ENCODE results near the gene GPC5. TPM values are rescaled to one million over a fixed set of nuclear protein-coding genes. Genes with fewer than 3 reads are reported as not detected.

GPC5 gene
- total RNA-seq, 1 experiment from 2014 or later: not detected

GRCh38 chr13:92143766-92144165 lies 745.3 kb downstream of the GPC5 start:
- peaks cover 7% of the 10 kb centered on the region for H3K9me3 Mint-ChIP-seq (ENCODE audit: low read depth, unreplicated experiment)
- CTCF ChIA-PET: no interaction called here
- no TSS peak for BruUV-seq (replicated peaks)
- H3K27me3 Mint-ChIP-seq (ENCODE audit: unreplicated experiment): no peaks in the 10 kb centered on the region
- intact Hi-C loops (cut with micrococcal nuclease; ENCODE audit: unreplicated experiment): no loop called here
- no peaks in the 10 kb centered on the region for H3K36me3 Mint-ChIP-seq (ENCODE audit: insufficient read depth, unreplicated experiment)
- DNase-seq: no peak
- H3K4me3 Mint-ChIP-seq (ENCODE audit: low read depth, unreplicated experiment): no peak overlapping the region
- H3K4me1 Mint-ChIP-seq (ENCODE audit: low read depth, unreplicated experiment): no peaks in the 10 kb centered on the region
- TF ChIP-seq, protein P1, sequence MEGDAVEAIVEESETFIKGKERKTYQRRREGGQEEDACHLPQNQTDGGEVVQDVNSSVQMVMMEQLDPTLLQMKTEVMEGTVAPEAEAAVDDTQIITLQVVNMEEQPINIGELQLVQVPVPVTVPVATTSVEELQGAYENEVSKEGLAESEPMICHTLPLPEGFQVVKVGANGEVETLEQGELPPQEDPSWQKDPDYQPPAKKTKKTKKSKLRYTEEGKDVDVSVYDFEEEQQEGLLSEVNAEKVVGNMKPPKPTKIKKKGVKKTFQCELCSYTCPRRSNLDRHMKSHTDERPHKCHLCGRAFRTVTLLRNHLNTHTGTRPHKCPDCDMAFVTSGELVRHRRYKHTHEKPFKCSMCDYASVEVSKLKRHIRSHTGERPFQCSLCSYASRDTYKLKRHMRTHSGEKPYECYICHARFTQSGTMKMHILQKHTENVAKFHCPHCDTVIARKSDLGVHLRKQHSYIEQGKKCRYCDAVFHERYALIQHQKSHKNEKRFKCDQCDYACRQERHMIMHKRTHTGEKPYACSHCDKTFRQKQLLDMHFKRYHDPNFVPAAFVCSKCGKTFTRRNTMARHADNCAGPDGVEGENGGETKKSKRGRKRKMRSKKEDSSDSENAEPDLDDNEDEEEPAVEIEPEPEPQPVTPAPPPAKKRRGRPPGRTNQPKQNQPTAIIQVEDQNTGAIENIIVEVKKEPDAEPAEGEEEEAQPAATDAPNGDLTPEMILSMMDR (IDR thresholded peaks at IDR 0.05; ENCODE audit: unreplicated experiment): no peak
- H3K27ac Mint-ChIP-seq (ENCODE audit: unreplicated experiment): no peak overlapping the region

DNA sequence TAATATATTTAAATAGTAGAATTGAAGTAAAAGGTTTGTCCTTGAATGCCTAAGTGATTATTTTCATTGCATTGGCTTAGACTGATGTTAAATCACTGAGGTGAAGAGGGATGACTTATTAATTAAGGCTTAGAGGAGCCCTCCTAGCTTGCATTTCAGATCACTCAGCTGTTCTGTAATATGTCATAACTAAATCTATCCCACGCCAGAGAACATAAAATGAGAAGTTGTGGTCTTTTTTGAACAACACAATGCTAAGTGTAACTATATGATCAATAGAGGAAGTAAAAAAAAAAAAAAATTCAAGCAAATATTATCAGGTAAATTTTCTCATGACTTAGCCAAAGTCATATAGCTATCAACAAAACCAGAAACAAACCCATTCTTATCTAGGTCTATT lies 752.2 kb downstream of the GPC5 start:
- Mint-ChIP-seq H3K9me3 (ENCODE audit: low read depth, unreplicated experiment) (peaks cover 4% of the 10 kb centered on the region), H3K27ac (ENCODE audit: unreplicated experiment) (no peak overlapping the region), H3K36me3 (ENCODE audit: insufficient read depth, unreplicated experiment) (no peaks in the 10 kb centered on the region), H3K4me1 (ENCODE audit: low read depth, unreplicated experiment) (no peaks in the 10 kb centered on the region), H3K27me3 (ENCODE audit: unreplicated experiment) (no peaks in the 10 kb centered on the region), H3K4me3 (ENCODE audit: low read depth, unreplicated experiment) (no peak overlapping the region)
- BruUV-seq (replicated peaks): no TSS peak
- DNase-seq: no peak
- TF ChIP-seq, protein P1 (IDR thresholded peaks at IDR 0.05; ENCODE audit: unreplicated experiment): no peak
- CTCF ChIA-PET: no interaction called here
- intact Hi-C loops (cut with micrococcal nuclease; ENCODE audit: unreplicated experiment): no loop called here

DNA sequence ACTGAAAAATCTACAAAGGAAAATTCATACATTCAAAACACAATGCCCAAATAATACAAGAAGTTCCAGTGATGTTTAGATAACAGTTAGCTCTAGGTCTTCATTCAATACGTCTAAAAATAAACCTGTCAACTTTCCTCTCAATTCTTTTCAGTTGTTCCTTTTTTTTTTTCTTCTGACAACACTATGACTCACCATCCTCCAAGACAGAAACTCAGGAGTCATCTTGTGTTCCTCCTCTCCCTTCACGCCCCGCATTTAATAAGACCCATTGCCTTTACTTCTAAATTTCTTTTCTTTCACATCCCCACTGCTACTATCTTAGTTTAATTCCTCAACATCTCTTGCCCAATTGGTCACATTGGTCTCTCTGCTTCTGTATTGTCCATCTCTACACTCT lies 759.9 kb downstream of the GPC5 start:
- no peaks in the 10 kb centered on the region for H3K4me1 Mint-ChIP-seq (ENCODE audit: low read depth, unreplicated experiment)
- CTCF ChIA-PET: no interaction called here
- peaks cover 3% of the 10 kb centered on the region for H3K9me3 Mint-ChIP-seq (ENCODE audit: low read depth, unreplicated experiment)
- no peaks in the 10 kb centered on the region for H3K36me3 Mint-ChIP-seq (ENCODE audit: insufficient read depth, unreplicated experiment)
- no TSS peak for BruUV-seq (replicated peaks)
- DNase-seq: no peak
- H3K27ac Mint-ChIP-seq (ENCODE audit: unreplicated experiment): no peak overlapping the region
- TF ChIP-seq, protein P1 (IDR thresholded peaks at IDR 0.05; ENCODE audit: unreplicated experiment): no peak
- no peaks in the 10 kb centered on the region for H3K27me3 Mint-ChIP-seq (ENCODE audit: unreplicated experiment)
- no peak overlapping the region for H3K4me3 Mint-ChIP-seq (ENCODE audit: low read depth, unreplicated experiment)
- intact Hi-C loops (cut with micrococcal nuclease; ENCODE audit: unreplicated experiment): no loop called here

DNA sequence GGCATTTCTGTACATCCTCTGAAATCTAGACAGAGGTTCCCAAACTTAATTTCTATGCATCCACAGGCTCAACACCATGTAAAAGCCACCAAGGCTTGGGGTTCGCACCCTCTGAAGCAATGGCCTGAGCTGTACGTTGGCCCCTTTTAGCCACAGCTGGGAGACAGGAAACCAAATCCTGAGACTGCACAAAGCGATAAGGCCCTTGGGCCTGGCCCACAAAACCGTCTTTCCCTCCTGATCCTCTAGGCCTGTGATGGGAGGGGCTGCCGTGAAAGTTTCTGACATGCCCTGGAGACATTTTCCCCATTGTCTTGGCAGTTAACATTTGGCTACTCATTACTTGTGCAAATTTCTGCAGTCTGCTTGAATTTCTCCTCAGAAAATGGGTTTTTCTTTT lies 766.4 kb downstream of the GPC5 start:
- Mint-ChIP-seq H3K27ac (ENCODE audit: unreplicated experiment) (no peak overlapping the region), H3K36me3 (ENCODE audit: insufficient read depth, unreplicated experiment) (no peaks in the 10 kb centered on the region), H3K27me3 (ENCODE audit: unreplicated experiment) (no peaks in the 10 kb centered on the region), H3K4me3 (ENCODE audit: low read depth, unreplicated experiment) (no peak overlapping the region), H3K4me1 (ENCODE audit: low read depth, unreplicated experiment) (no peaks in the 10 kb centered on the region), H3K9me3 (ENCODE audit: low read depth, unreplicated experiment) (no peaks in the 10 kb centered on the region)
- no peak for DNase-seq
- CTCF ChIA-PET: no interaction called here
- intact Hi-C loops (cut with micrococcal nuclease; ENCODE audit: unreplicated experiment): no loop called here
- TF ChIP-seq, protein P1 (IDR thresholded peaks at IDR 0.05; ENCODE audit: unreplicated experiment): no peak
- BruUV-seq (replicated peaks): no TSS peak

DNA sequence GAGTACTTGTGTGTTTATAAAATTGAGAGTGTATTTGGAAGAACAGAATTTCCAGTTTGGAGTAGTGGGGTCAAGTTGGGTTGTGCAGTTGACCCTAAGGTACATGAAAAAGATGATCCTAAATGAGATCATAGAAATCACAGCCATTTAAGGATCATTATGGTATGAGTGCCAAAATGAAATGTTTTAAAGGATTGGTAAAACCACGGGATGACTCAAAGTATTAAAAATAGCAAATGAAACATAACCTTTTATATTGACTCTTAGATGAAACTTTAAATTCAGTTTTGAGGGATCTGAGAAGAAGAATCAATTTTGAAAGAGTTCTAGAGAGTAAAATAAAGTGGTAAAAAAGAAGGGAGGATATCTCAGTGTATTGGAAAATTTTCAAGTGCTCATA lies 773.8 kb downstream of the GPC5 start:
- H3K36me3 Mint-ChIP-seq (ENCODE audit: insufficient read depth, unreplicated experiment): no peaks in the 10 kb centered on the region
- no TSS peak for BruUV-seq (replicated peaks)
- H3K27me3 Mint-ChIP-seq (ENCODE audit: unreplicated experiment): no peaks in the 10 kb centered on the region
- no peak for DNase-seq
- no peak overlapping the region for H3K4me3 Mint-ChIP-seq (ENCODE audit: low read depth, unreplicated experiment)
- peaks cover 5% of the 10 kb centered on the region for H3K9me3 Mint-ChIP-seq (ENCODE audit: low read depth, unreplicated experiment)
- intact Hi-C loops (cut with micrococcal nuclease; ENCODE audit: unreplicated experiment): no loop called here
- H3K27ac Mint-ChIP-seq (ENCODE audit: unreplicated experiment): no peak overlapping the region
- TF ChIP-seq, protein P1 (IDR thresholded peaks at IDR 0.05; ENCODE audit: unreplicated experiment): no peak
- H3K4me1 Mint-ChIP-seq (ENCODE audit: low read depth, unreplicated experiment): no peaks in the 10 kb centered on the region
- CTCF ChIA-PET: no interaction called here
